ENCODE results near the gene RNF225. TPM values are rescaled to one million over a fixed set of nuclear protein-coding genes. Genes with fewer than 3 reads are reported as not detected.
"Not testable (repeated sequence)": the region's sequence is repeated elsewhere in the genome, so short reads cannot be mapped to it uniquely, and the experiment has no call there.

Gene RNF225
- total RNA-seq, 1 donor from 2014 or later: not detected

DNA sequence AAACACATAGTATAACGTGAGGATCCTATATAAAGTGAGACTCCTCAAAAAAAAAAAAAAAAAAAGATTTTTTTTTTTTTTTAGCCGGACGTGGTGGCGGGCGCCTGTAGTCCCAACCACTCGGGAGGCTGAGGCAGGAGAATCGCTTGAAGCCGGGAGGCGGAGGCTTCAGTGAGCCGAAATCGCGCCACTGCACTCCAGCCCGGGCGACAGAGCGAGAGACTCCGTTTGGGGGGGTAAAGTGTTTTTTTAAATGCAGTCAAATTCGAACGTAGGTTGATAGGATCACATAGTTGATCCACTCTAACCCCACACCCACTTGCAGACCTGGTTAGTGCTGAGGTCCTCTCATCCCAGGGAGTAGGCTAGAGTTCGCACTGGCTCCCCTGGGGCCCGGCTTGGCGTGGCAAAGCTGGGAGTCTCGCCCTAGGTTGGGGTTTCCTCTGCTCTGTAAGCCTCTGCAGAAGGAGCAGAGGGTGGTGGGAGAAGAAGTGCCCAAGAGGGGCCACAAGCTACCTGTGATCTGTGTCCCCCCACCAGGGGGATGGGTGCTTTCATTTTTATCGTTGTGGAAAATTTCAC is 6.5 kb downstream of the RNF225 start:
- intact Hi-C loops (cut with DNase I): no loop called here
- DNase-seq (ENCODE audit: low spot score): peak; percentile 26

DNA sequence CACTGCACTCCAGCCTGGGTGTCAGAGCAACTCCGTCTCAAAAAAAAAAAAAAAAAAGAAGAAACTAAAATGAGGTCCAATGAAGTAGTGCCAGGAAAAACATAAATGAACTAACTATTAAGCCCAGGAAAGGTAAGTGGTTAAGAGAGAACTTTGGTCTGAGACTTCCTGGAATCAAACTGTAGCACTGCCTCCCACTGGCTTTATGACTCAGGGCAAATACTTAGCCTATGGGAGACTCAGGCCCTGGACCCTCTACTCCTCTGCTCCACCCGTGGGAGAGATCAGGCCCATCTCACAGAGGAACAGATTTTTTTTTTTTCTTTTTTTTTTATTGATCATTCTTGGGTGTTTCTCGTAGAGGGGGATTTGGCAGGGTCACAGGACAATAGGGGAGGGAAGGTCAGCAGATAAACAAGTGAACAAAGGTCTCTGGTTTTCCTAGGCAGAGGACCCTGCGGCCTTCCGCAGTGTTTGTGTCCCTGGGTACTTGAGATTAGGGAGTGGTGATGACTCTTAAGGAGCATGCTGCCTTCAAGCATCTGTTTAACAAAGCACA is 8.5 kb downstream of the RNF225 start:
- DNase-seq (ENCODE audit: low spot score); intact Hi-C loops (cut with DNase I): not testable (repeated sequence)

DNA sequence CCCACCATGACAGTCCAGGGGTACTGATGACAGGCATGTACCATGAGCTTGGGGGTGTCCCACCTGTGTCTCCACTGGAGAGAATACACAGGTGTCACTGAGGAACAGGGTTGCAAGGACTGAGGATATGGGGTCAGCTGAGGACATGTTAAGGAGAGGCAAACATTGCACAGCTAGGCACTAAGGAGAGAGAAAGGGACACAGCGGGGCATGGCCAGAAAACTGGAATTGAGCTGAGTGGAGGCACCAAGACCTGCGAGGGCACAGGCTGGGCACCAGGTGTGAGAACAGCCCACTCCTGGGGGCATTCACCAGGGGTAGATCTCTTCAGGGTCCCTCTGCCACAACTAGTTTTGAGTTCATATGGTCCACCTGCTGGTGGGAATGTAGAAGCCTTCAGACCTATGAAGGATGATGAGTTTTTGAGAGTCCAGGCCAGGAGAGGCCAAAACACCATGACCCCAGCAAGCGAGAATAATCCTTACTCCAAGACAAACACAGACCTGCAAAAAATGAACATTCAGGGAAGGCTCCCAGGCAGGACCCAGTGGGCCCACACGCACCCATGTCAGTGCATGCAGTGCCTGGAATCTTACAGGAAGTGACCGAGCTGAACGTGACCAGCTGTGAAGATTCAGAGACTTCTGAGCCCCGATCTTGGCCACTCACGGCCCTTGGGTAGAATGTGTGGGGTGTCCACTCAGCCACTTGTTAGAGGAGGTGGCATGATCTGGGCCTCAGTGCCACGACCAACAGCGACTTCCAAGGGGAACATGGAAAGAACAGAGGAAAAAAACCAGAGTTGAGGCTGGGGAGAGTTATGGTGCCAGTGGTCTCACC is 11.6 kb downstream of the RNF225 start:
- intact Hi-C loops (cut with DNase I): no loop called here
- no peak for DNase-seq (ENCODE audit: low spot score)

DNA sequence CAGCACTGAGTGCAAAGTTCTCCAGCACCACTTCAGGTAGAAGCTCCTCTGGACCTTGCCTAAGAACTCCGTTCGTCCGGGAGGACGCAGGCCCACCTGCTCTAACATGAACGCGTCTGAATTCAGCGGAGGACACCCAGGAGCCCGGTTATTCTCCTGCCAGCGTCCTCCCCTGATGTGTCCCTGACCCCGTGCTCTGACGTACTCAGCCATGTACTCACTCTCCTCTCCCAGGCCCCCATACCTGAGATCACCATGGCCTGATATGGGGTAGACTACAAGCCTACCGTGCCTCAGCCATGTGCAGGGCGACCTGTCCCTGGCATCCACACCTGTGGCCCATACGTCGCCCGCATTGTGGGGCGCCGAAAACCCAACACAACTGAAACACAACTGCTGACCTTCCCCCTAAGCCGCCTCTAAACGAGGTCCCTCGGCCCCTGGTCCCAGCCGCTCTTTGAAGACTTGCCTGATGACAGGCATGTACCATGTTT is 12.2 kb downstream of the RNF225 start:
- intact Hi-C loops (cut with DNase I): loop anchor here (1.0 kb wide), 1 partner anchor 33 kb away; the partner anchor contains the start of gene ZNF132
- DNase-seq (ENCODE audit: low spot score): no peak

DNA sequence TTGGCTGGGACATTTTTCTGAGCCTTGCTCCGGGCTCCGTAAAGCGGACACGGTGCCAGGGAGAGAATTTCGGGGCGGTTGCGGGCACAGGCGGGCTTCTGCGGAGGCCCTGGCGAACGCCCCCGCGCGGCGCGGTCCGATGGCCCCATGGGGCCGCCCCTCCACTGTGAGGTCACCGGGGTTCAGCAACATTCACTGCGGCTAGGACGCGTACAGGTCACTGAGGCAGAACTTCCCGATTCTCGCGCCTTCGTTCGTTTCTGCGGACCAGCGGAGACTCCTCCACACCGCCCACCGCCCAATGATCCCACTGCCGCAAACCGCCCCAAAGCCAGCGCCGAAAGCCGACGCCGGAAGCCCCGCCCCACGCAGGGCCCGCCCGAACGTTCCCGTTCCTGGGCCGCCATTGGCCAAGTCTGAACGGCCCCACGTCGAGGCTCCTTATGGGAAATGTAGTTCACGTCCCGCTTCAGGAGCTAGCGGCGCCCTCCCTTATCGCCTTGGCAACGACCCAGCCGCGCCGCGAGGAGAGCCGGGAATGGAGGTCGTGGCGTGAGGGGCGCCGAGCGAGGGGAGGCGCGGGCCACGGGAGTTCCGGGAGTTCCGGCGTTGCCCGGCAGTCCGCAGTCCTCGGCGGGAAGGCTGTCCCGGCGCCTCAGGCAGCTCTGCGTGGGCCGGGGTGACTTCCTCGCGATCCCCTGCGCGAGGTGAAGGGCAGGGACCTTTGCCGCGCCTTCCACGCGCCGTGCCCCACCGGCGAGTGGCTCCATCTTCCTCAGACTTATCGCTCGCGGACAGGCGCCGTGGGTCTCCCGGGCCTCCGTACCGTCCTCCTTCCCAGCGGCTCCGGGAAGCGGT is 12.9 kb downstream of the RNF225 start, which contains the start of gene ZNF584:
Gene ZNF584, plus strand, starts transcription at position 498 of the 858 bp plus-strand sequence. CDS start 499 bp downstream, outside the sequence.
- intact Hi-C loops (cut with DNase I): loop anchor here (1.0 kb wide), 1 partner anchor 32 kb away; the partner anchor contains the start of gene ZNF132
- DNase-seq (ENCODE audit: low spot score): peak; percentile 98

DNA sequence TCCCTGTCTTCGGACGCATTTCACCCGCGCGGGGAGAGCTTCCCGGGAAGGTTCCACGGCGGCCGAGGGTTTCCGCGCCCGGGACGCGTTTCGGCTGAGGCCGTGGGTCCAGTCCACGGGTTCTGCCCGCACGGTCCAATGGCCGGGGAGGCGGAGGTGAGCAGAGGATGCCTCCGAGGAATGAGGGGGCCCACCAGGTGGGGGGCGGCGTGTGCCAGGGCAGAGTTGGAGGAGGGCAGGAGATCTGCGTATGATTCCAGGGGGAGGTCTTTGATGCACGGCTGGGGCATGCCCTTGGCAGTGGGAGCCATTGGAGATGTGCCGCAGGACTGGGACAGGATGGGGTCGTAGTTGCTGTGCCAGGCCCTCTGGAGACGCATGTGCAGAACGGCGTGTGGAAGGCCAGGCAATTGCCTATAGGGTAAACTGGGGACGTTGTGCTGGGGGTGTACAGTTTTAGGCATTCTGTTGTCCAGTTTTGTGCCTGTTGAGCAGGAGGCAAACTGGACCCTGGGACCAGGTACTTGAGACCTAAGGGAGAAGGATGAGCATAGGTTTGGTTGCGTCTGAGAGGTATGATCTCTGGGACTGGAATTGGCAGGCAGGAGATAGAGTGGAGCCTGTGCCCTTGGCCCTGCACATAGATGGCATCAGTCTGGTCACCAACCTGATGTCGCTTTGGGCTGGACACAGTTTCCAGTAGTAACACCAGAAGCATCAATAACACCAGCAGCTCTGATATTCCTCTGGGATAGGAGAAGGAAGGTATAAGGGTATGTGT is 13.7 kb downstream of the RNF225 start:
- no peak for DNase-seq (ENCODE audit: low spot score)
- intact Hi-C loops (cut with DNase I): no loop called here

DNA sequence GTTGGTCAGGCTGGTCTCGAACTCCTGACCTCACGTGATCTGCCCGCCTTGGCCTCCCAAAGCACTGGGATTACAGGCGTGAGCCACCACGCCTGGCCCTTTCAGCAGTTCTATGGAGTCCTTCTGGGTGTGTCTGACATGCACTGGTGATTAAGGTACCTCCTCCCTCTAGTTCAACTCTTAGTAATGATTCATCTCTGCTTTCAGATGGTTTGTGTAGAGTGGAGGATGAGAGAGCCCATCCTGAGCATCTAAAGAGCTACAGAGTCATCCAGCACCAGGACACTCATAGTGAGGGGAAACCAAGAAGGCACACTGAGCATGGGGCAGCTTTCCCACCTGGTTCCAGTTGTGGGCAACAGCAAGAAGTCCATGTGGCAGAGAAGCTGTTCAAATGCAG is 21.1 kb downstream of the RNF225 start:
- DNase-seq (ENCODE audit: low spot score): no peak
- intact Hi-C loops (cut with DNase I): no loop called here

DNA sequence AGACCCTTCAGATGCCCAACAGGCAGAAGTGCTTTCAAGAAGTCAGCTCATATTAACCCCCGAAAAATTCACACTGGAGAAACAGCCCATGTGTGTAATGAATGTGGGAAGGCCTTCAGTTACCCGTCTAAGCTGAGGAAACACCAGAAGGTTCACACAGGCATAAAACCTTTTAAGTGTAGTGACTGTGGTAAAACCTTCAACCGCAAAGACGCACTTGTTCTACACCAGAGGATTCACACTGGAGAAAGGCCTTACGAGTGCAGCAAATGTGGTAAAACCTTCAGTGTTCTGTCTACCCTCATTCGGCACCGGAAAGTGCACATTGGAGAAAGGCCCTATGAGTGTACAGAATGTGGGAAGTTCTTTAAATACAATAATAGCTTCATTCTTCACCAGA is 21.6 kb downstream of the RNF225 start:
- no peak for DNase-seq (ENCODE audit: low spot score)
- intact Hi-C loops (cut with DNase I): no loop called here

DNA sequence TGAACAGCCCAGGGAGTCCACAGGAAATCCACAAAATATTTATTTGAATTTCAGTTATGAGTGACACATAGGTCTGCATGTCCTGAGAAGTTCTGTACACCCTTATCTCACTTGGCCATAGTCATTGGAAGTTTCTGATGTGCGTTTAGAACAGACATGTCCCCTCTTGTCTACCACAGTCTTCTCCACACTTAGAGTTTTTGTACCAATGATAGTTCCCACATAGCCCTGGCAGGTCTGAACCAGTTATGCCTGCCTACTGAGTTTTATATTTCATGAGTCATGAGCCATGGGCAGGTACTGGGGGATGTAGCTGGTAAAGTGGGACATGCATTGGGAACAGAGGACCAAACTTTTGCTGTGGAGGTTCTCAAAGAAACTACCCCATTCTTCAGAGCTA is 33.2 kb downstream of the RNF225 start:
- DNase-seq (ENCODE audit: low spot score): no peak
- intact Hi-C loops (cut with DNase I): no loop called here

DNA sequence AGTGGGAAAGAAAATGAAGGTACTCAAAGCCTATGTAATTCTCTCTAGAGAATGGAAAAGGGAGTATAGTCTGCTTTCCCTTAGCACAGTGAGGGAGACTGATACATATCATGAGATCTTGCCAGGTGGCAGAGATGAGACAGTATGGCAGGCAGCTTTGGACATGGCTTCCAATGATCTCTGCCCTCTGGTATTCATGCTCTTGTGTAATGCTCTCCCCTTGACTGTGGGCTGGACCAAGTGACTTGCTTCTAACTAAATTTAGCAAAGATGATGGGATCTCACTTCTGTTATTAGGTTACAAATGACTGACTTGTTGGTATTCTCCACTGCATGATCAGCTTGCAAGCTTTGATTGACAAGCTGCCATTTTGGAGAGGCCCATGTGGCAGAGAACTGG is 34.3 kb downstream of the RNF225 start:
- intact Hi-C loops (cut with DNase I): no loop called here
- no peak for DNase-seq (ENCODE audit: low spot score)

DNA sequence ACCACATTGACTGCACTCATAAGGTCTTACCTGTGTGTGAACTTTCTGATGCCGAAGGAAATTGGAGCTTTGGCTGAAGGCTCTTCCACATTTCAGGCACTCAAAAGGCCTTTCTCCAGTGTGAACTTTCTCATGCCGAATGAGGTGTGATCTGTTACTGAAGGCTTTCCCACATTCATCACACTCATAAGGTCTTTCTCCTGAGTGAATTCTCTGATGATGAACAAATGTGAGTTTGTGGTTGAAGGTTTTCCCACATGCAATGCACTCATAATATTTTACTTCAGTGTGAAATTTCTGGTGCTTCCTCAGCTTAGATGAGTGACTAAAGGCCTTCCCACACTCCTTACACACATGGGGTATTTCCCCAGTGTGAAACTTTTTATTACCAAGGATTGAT is 38.8 kb downstream of the RNF225 start:
- DNase-seq (ENCODE audit: low spot score): no peak
- intact Hi-C loops (cut with DNase I): no loop called here

DNA sequence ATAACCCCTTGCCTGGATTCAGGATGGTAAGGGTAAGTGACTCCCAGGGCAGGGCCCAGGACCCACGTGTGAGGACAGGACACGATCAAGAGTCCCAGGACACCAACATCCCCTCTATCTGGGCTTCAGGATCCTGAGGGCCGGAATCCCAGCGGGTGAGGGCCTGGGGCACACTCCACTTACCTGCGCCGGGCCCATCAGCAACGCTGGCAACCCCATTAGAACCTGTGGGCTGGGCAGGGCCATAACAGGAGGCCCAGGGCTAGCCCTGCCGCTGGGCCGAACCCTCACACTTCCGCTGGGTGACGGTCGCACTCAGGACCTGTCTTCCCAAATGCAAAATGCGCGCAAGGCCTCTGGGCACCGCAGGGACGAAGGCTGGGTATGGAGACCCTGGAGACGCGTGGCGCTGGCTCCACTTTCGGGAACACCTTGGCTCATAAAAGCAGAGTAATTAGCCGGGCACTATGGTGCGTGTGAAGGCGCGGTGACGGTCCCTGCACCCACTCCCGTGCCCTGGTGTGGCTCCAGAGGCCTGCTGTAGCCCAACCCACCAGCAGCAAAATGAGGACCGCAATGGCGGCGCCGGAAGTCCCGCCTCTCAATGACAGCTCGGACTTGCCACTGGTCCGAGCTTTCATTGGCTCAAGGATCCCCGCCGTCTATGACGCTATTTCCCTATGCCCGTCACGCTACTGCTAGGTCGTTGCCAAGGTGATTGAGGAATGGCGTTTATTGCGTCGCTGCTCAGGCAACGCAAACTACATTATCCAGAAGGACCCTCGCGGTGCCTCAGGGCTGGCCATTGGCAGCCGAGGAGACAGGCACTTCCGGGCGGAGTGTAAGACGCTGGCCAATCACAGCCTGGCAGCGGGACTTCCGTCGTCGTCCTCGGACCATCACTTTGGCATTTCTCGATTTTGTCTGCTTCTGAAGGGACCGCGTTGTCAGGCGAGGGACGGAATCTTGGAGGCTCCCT is 44.4 kb downstream of the RNF225 start, which contains the start of gene ZNF132:
Gene ZNF132, minus strand, starts transcription at position 578 of the 979 bp plus-strand sequence. Its CDS starts 332 bp downstream, at position 246.
- intact Hi-C loops (cut with DNase I): loop anchor here (1.0 kb wide), 2 partner anchors 26 to 32 kb away; partner anchors contain the start of gene ZNF584
- peak; percentile 97 for DNase-seq (ENCODE audit: low spot score)

DNA sequence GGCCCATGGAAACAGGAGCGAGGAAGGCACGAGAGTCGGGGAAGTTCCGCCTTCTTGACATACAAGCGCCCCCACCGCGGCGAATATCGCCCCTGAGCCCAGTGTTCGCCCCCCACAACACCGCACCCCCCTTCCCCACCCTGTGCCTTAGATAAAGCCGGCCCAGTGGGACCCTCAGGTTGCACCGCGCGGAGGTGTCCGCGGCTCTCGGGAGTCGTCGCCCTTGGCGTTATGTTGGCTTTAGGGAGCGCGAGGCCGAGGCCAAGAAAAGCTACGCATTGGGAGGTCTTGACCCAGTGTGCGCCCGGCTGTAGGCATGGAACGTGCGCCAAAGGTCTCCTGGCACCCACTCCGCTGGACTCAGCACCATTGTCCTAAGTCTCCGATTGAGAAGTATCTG is 45.1 kb downstream of the RNF225 start:
- no peak for DNase-seq (ENCODE audit: low spot score)
- intact Hi-C loops (cut with DNase I): loop anchor here (1.0 kb wide), 2 partner anchors 26 to 32 kb away; partner anchors contain the start of gene ZNF584

DNA sequence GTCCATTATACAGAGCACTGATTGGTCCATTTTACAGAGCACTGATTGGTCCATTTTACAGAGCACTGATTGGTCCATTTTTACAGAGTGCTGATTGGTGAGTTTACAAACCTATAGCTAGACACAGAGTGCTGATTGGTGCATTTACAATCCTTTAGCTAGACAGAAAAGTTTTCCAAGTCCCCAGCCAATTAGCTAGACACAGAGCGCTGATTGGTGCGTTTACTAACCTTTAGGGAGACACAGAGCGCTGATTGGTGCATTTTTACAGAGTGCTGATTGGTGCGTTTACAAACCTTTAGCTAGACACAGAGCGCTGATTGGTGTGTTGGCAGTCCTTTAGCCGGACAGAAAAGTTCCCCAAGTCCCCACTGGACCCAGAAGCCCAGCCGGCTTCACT is 47.5 kb downstream of the RNF225 start:
- intact Hi-C loops (cut with DNase I); DNase-seq (ENCODE audit: low spot score): not testable (repeated sequence)

All from cardiac septum (tissue), 1 donor.